ENCODE measurements around the gene ERBB4. TPM values are rescaled to one million over a fixed set of nuclear protein-coding genes. Genes with fewer than 3 reads are reported as not detected.

Gene ERBB4
- total RNA-seq, 4 donors from 2014 or later = 0.04 to 0.57 (median 0.35) TPM; not detected in 1

GRCh38 chr2:211823886-211824479 is 714.6 kb downstream of the ERBB4 start:
- intact Hi-C loops (cut with DNase I) = no loop called here
- H3K27ac ChIP-seq = no peak overlapping the region
- no peaks in the 10 kb centered on the region for H3K27me3 ChIP-seq
- TF ChIP-seq POLR2A (IDR thresholded peaks at IDR 0.05) (no peak), CTCF (IDR thresholded peaks at IDR 0.05) (no peak)
- no peaks in the 10 kb centered on the region for H3K36me3 ChIP-seq
- H3K4me1 ChIP-seq = no peaks in the 10 kb centered on the region
- 66 to 70% methylated on average over 7 of the region's 7 CpGs for WGBS, 2 donors
- H3K9me3 ChIP-seq = no peaks in the 10 kb centered on the region
- H3K4me3 ChIP-seq = no peak overlapping the region
- DNase-seq = no peak

- intact Hi-C loops (cut with DNase I) = no loop called here
Observed at GRCh38 chr2:211822686-211823335, 715.8 kb downstream of the ERBB4 start.

GRCh38 chr2:211816754-211817153 is 721.8 kb downstream of the ERBB4 start:
- H3K4me3 ChIP-seq = no peak overlapping the region
- H3K36me3 ChIP-seq = no peaks in the 10 kb centered on the region
- WGBS, 2 donors = 50 to 67% methylated on average over 1 of the region's 1 CpG
- DNase-seq = no peak
- no peaks in the 10 kb centered on the region for H3K9me3 ChIP-seq
- no peaks in the 10 kb centered on the region for H3K27me3 ChIP-seq
- no peaks in the 10 kb centered on the region for H3K4me1 ChIP-seq
- intact Hi-C loops (cut with DNase I) = no loop called here
- H3K27ac ChIP-seq = no peak overlapping the region
- TF ChIP-seq CTCF (IDR thresholded peaks at IDR 0.05) (no peak), POLR2A (IDR thresholded peaks at IDR 0.05) (no peak)

More at GRCh38 chr2:211822686-211823335, 715.8 kb downstream of the ERBB4 start:
- TF ChIP-seq POLR2A (IDR thresholded peaks at IDR 0.05) (no peak), CTCF (IDR thresholded peaks at IDR 0.05) (no peak)
- Histone ChIP-seq H3K4me3 (no peak overlapping the region), H3K4me1 (no peaks in the 10 kb centered on the region), H3K9me3 (no peaks in the 10 kb centered on the region), H3K27ac (no peak overlapping the region), H3K27me3 (no peaks in the 10 kb centered on the region), H3K36me3 (no peaks in the 10 kb centered on the region)
- 64 to 66% methylated on average over 3 of the region's 3 CpGs for WGBS, 2 donors
- DNase-seq = no peak

GRCh38 chr2:211812587-211812986 is 726.0 kb downstream of the ERBB4 start:
- no peak for DNase-seq
- Histone ChIP-seq H3K36me3 (no peaks in the 10 kb centered on the region), H3K9me3 (no peaks in the 10 kb centered on the region), H3K4me3 (no peak overlapping the region), H3K27ac (no peak overlapping the region), H3K4me1 (no peaks in the 10 kb centered on the region), H3K27me3 (no peaks in the 10 kb centered on the region)
- 47 to 59% methylated on average over 2 to 3 of the region's 4 CpGs for WGBS, 2 donors
- TF ChIP-seq CTCF (IDR thresholded peaks at IDR 0.05) (no peak), POLR2A (IDR thresholded peaks at IDR 0.05) (no peak)
- intact Hi-C loops (cut with DNase I) = no loop called here

- WGBS, 2 donors = 76 to 78% methylated on average over 4 of the region's 4 CpGs
- no peaks in the 10 kb centered on the region for H3K27me3 ChIP-seq
- no peaks in the 10 kb centered on the region for H3K4me1 ChIP-seq
- no peak for DNase-seq
- TF ChIP-seq CTCF (IDR thresholded peaks at IDR 0.05) (no peak), POLR2A (IDR thresholded peaks at IDR 0.05) (no peak)
- no peaks in the 10 kb centered on the region for H3K36me3 ChIP-seq
- H3K4me3 ChIP-seq = no peak overlapping the region
- H3K9me3 ChIP-seq = no peaks in the 10 kb centered on the region
- no peak overlapping the region for H3K27ac ChIP-seq
- intact Hi-C loops (cut with DNase I) = no loop called here
Observed at GRCh38 chr2:211802666-211803065, 735.9 kb downstream of the ERBB4 start.

All from esophagus squamous epithelium (tissue), 5 donors.